Neural cell (in vitro differentiated cells): ENCODE results near the gene HOXC9.

Source experiments
- CTCF ChIP-seq: fragments of 450-650 bp; IDR thresholded peaks from 2 replicates; pipeline ENCODE4 v1.5.1; 2014; ENCODE audit warnings: antibody characterized with exemption, mild to moderate bottlenecking, moderate library complexity; ENCODE audit not compliant: poor library complexity, severe bottlenecking
- EP300 ChIP-seq: fragments of 450-650 bp; conservative IDR thresholded peaks from 2 replicates; pipeline ENCODE4 v1.6.1; 2014; ENCODE audit warnings: antibody characterized with exemption, mild to moderate bottlenecking, moderate library complexity; ENCODE audit not compliant: poor library complexity, severe bottlenecking
- EZH2 ChIP-seq: fragments of 200-600, 300-800 bp; shearing (Covaris generic), sonication (generic); IDR thresholded peaks from 2 replicates; pipeline ENCODE4 v1.6.1; 2014; ENCODE audit warnings: antibody characterized with exemption, low read length, borderline replicate concordance, mild to moderate bottlenecking; ENCODE audit not compliant: insufficient read depth, poor library complexity, severe bottlenecking
- MXI1 ChIP-seq: fragments of 450-650 bp; conservative IDR thresholded peaks from 2 replicates; pipeline ENCODE4 v1.6.1; 2014; ENCODE audit warnings: antibody characterized with exemption, mild to moderate bottlenecking; ENCODE audit not compliant: poor library complexity, severe bottlenecking
- POLR2AphosphoS5 ChIP-seq: IDR thresholded peaks from 2 replicates; pipeline ENCODE4 v1.6.1; 2012
- RAD21 ChIP-seq: fragments of 450-650 bp; conservative IDR thresholded peaks from 2 replicates; pipeline ENCODE4 v1.6.1; 2014; ENCODE audit warnings: antibody characterized with exemption, mild to moderate bottlenecking, moderate library complexity
- SMC3 ChIP-seq: fragments of 450-650 bp; conservative IDR thresholded peaks from 2 replicates; pipeline ENCODE4 v1.6.1; 2014; ENCODE audit warnings: antibody characterized with exemption, mild to moderate bottlenecking, moderate library complexity; ENCODE audit not compliant: poor library complexity
- TAF1 ChIP-seq: IDR thresholded peaks from 2 replicates; pipeline ENCODE4 v1.6.1; 2012; ENCODE audit warnings: low read depth

DNA sequence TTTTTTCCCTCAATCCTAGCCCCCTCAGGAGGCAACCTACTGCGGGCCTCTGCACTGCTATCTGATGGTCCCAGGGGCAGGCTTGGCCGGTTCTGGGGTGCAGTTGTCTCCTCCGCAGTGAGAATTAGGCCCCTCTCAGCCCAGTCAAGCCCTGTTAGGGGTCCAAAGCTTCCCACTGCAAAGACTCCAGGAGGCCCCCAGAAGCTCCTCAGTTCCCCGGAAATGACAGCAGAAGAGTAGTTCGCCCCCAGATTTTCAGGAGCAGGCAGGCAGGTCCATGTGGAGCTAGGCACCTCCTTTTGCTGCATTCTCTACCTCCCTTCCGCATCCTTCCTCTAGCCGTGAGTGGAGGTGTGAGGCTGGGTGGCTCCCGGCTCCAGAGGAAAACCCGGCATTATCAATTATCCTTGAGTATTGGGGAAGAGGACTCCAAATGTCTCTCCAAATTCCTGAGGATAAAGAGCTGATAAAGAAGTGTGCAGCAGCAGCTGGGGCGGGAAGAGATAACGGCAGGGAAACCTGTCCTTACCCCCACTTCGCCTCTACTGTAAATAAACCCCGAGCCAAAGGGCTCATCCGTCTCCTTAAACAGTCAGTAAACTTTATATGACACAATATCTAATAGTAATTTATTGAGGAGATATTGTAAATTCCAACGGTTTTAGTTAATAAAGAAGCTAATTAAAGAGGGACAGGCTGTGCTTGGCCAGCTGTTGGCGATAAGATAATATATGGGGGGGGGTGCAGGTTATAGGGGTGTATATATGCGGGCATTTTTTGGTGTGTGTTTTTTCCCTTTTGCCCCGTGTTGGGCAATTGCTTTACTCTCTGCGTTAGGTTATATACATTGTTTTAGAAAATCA, 45.9 kb upstream of the HOXC9 start:
- TF ChIP-seq SMC3: no peak
- TF ChIP-seq EZH2: no peak
- no peak for TF ChIP-seq CTCF
- TF ChIP-seq RAD21: no peak
- no peak for TF ChIP-seq POLR2AphosphoS5
- no peak for TF ChIP-seq TAF1
- no peak for TF ChIP-seq EP300
- no peak for TF ChIP-seq MXI1
